C4-2B (cell line): ENCODE results near the gene GSTM3.

Experiments used
- H3K27ac ChIP-seq: fragments of 450-650 bp; 2 replicates; pipeline ENCODE4 v1.5.1; 2017
- ZFX ChIP-seq: fragments of 450-650 bp; IDR thresholded peaks from 2 replicates; pipeline ENCODE4 v1.6.1; 2017
- TF ChIP-seq, protein P1 (sequence below): fragments of 450-650 bp; conservative IDR thresholded peaks from 2 replicates; pipeline ENCODE4 v1.5.1; 2017; ENCODE audit warnings: mild to moderate bottlenecking

The GSTM3 gene

DNA sequence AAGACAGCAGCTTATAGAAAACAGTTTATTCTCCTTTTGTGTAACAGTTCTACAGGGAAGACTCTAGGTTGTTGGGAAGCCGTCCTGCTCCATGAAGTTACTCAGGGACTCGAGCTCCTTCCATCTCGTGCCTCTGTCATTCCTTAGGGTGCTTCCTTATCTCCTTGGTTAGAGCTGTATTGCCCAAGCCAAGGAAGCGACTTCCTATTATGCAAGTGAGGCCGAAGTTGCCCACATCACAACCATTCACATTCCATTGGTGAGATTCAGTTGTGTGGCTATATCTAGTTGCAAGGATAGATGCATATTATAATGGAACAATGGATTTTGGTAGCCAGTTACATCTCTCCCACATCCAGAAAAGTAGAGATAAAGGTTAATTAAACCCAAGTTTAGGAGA, 19.8 kb downstream of the GSTM3 start:
- no peak overlapping the region for H3K27ac ChIP-seq
- TF ChIP-seq, protein P1, sequence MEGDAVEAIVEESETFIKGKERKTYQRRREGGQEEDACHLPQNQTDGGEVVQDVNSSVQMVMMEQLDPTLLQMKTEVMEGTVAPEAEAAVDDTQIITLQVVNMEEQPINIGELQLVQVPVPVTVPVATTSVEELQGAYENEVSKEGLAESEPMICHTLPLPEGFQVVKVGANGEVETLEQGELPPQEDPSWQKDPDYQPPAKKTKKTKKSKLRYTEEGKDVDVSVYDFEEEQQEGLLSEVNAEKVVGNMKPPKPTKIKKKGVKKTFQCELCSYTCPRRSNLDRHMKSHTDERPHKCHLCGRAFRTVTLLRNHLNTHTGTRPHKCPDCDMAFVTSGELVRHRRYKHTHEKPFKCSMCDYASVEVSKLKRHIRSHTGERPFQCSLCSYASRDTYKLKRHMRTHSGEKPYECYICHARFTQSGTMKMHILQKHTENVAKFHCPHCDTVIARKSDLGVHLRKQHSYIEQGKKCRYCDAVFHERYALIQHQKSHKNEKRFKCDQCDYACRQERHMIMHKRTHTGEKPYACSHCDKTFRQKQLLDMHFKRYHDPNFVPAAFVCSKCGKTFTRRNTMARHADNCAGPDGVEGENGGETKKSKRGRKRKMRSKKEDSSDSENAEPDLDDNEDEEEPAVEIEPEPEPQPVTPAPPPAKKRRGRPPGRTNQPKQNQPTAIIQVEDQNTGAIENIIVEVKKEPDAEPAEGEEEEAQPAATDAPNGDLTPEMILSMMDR = no peak
- TF ChIP-seq ZFX = no peak

DNA sequence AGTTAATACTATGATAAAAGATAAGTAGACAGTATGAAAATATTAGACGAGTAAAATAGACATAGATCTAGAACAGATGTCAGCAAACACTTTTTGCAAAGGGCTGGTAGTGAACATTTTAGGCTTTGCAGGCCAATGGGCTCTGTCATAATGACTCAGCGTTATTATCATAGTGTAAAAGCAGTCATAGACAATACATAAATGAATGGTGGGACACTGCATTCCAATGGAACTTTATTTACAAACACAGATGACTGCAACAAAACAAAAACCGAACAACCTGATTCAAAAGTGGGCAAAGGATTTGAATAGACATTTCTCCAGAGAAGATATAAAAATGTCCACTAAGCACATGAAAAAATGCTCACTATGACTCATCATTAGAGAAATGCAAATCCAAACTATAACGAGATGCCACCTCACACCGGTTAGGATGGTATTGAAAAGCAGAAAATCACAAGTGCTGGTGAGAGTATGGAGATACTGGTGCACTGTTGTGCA, 21.5 kb downstream of the GSTM3 start:
- no peak overlapping the region for H3K27ac ChIP-seq
- TF ChIP-seq, protein P1 = no peak
- no peak for TF ChIP-seq ZFX

DNA sequence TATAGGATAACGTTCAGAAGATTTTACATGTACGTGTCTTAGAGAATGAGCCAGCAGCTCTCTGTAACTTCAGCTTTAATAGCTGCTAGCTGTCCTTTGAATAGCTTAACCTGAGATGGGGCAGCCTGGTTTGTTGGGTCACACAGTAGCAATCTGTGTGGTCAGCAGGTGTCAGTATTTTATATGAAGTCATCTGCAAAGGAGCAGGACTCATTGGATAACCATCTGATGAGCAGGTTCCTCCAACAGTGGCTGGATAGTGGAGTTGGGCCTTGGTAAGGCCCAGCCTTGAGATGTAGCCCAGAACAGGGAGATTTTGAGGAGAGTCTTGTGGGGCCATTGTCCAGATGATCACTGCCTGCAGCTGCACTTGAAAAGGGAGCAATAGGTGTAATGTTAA, 22.3 kb downstream of the GSTM3 start:
- H3K27ac ChIP-seq = no peak overlapping the region
- TF ChIP-seq, protein P1 = no peak; the same call in 1 of the 2 replicates
- TF ChIP-seq ZFX = no peak

DNA sequence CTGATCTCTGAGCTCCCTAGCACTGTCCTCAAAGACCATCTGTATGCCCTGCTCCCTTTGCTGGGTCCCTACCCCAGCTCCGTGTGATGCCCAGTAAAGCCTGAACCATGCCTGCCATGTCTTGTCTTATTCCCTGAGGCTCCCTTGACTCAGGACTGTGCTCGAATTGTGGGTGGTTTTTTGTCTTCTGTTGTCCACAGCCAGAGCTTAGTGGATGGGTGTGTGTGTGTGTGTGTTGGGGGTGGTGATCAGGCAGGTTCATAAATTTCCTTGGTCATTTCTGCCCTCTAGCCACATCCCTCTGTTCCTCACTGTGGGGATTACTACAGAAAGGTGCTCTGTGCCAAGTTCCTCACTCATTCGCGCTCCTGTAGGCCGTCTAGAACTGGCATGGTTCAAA, 23.1 kb downstream of the GSTM3 start:
- TF ChIP-seq, protein P1 = no peak
- no peak for TF ChIP-seq ZFX
- H3K27ac ChIP-seq = no peak overlapping the region

DNA sequence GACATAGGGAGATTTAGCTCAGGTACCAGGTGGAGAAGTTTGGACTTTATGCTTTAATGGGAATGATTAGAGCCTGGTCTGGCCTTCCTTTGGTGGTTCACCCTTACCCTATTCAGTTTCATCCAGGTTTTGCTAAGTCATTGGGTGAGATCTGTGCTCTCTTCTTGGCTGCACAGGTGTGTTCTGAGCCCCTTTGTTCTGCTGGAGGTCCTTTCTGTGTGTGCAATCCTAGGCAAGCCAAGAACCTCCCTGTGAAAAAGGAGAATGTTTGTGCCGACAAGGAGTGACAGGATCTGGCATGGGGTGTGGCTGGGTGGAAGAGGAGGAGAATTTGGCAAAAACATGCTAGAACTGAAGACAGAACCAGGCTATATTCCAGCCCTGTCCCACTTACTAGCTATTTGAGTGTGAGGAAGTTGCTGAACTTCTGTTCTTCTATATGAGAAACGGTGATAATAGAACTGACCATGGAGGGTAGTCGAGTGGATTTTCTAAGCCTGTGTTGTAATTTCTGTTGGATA, 24.2 kb downstream of the GSTM3 start:
- H3K27ac ChIP-seq = no peak overlapping the region
- no peak for TF ChIP-seq ZFX
- TF ChIP-seq, protein P1 = no peak

DNA sequence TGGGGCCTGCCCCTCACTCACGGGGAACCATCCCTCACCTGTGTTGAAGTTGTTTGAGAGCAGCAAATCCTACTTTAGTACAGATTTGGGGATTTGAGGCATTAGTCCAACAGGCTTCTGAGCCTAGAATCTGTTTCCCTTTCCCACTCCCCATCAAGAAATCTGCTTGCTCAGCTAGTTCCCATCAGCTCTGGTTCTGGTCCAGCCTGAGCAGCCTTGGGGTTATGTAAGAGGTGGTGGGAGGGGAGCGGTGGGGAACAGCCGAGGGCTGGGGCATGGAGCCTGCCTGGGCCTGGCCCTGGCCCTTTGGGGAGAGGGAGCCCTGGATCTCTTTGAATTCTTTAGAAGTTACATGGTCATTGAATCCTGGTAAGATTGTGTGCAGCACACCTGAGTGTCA, 24.7 kb downstream of the GSTM3 start:
- no peak overlapping the region for H3K27ac ChIP-seq
- TF ChIP-seq, protein P1 = no peak

DNA sequence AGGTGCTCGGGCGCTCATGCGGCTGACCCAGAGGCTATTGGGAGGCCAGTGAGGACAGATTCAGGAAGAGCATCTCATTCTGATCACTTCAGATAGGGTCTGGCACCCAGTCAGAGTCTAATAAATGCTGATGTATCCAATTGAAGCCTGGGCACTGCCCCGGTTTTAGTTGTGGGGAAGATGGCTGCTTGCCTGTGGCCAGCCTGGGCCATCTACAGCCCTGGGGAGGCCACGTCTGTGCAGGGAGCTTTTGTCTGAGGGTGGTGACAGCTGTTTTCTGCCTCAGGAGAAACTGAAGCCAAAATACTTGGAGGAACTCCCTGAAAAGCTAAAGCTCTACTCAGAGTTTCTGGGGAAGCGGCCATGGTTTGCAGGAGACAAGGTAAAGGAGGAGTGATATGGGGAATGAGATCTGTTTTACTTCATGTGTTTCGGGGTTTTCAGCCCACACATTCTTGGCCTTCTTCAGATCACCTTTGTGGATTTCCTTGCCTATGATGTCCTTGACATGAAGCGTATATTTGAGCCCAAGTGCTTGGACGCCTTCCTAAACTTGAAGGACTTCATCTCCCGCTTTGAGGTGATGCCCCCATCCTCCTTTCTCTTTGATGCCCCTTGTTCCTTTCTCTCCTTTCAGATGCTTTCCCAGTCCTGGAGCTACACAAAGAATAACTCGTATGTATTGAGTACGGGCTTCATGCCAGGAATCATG, 26.0 kb downstream of the GSTM3 start:
- no peak overlapping the region for H3K27ac ChIP-seq
- TF ChIP-seq, protein P1 = no peak
- TF ChIP-seq ZFX = no peak
